HEK293 (cell line): ENCODE results near the gene VIP.

Experiments
- CTCF ChIA-PET: fragments of 350-600 bp; formaldehyde crosslinking; extraction: SDS; loops from one replicate; lab custom pipeline; 2021; ENCODE audit warnings: antibody characterized with exemption; lab: Yijun Ruan, JAX
- POLR2A ChIA-PET: fragments of 300-600 bp; formaldehyde crosslinking; extraction: SDS; loops from one replicate; lab custom pipeline; 2020; ENCODE audit warnings: antibody characterized with exemption, inconsistent platforms; lab: Yijun Ruan, JAX
- H3K27ac ChIP-seq: fragments of 200-500 bp; sonication (Bioruptor generic); 2 replicates; pipeline ENCODE4 v1.5.1; 2014; ENCODE audit warnings: low read depth, low read length, control low read depth, inconsistent platforms; ENCODE audit errors: extremely low read depth
- H3K36me3 ChIP-seq, 2 experiments: fragments of 200-500 bp in 1 of 2; sonication (Bioruptor generic) in 1 of 2; 1 replicate in 1 of 2; 2 replicates in 1 of 2; pipeline ENCODE4 v1.5.1; 2014 to 2017; ENCODE audit warnings: inconsistent platforms in 2 of 2, low read length in 2 of 2; ENCODE audit not compliant: control insufficient read depth in 2 of 2, insufficient read depth in 1 of 2
- H3K4me1 ChIP-seq: fragments of 200-500 bp; sonication (Bioruptor generic); 2 replicates; pipeline ENCODE4 v1.5.1; 2014; ENCODE audit warnings: mild to moderate bottlenecking, low read length, inconsistent platforms; ENCODE audit not compliant: control insufficient read depth, insufficient read depth
- H3K4me3 ChIP-seq: 2 replicates; pipeline ENCODE4 v1.5.1; 2011; ENCODE audit warnings: low read depth, mild to moderate bottlenecking, control low read depth, low read length, moderate library complexity
- H3K9me3 ChIP-seq: fragments of 200-500 bp; sonication (Bioruptor generic); 2 replicates; pipeline ENCODE4 v1.5.1; 2014; ENCODE audit warnings: low read depth, low read length, inconsistent platforms; ENCODE audit not compliant: control insufficient read depth, insufficient read depth
- KLF8 ChIP-seq: fragments of 450-650 bp; formaldehyde crosslinking; IDR thresholded peaks from 2 replicates; pipeline ENCODE4 v1.5.1; 2016; ENCODE audit warnings: missing biosample characterization, missing genetic modification characterization
- ZNF112 ChIP-seq: fragments of 450-650 bp; formaldehyde crosslinking; IDR thresholded peaks from 2 replicates; pipeline ENCODE4 v1.5.0; 2017; ENCODE audit warnings: missing biosample characterization, missing genetic modification characterization
- ZNF239 ChIP-seq: fragments of 450-650 bp; formaldehyde crosslinking; IDR thresholded peaks from 2 replicates; pipeline ENCODE4 v1.5.1; 2016; ENCODE audit warnings: missing biosample characterization, missing genetic modification characterization
- ZNF670 ChIP-seq: fragments of 450-650 bp; formaldehyde crosslinking; IDR thresholded peaks from 2 replicates; pipeline ENCODE4 v1.5.1; 2016; ENCODE audit warnings: missing biosample characterization, missing genetic modification characterization, low read depth
- ZNF830 ChIP-seq: fragments of 450-650 bp; IDR thresholded peaks from 2 replicates; pipeline ENCODE4 v1.5.0; 2018; ENCODE audit warnings: missing biosample characterization, missing genetic modification characterization, low read depth, mild to moderate bottlenecking, moderate library complexity

The VIP gene

GRCh38 chr6:152804150-152804549 is 53.6 kb downstream of the VIP start:
- Histone ChIP-seq H3K36me3 (no peaks in the 10 kb centered on the region), H3K27ac (no peak overlapping the region), H3K4me3 (no peak overlapping the region)
- no peak for TF ChIP-seq KLF8
- TF ChIP-seq ZNF239: no peak
- TF ChIP-seq ZNF830 (tag by site-specific recombination): no peak
- no peak for TF ChIP-seq ZNF670 (tag by site-specific recombination)
- TF ChIP-seq ZNF112 (tag by site-specific recombination): no peak
- TF ChIP-seq, all 188 proteins: peak for 0
- POLR2A ChIA-PET: no interaction called here
- Histone ChIP-seq H3K9me3 (no peaks in the 10 kb centered on the region), H3K4me1 (no peaks in the 10 kb centered on the region)
- CTCF ChIA-PET: interaction anchor here (0.9 kb wide), 1 partner anchor 55 kb away, joined by 4 read pairs; no protein-coding TSS in a partner anchor
